A375 (cell line): ENCODE data around the gene FAM236C. TPM values are rescaled to one million over a fixed set of nuclear protein-coding genes. Genes with fewer than 3 reads are reported as not detected.

Experiments
- total RNA-seq: library from RNA; depleted of rRNA; stranded (reverse); fragments of >200 nt; shearing (Covaris generic); gene quantifications from 2 replicates; pipeline ENCODE4 v1.2.3, GENCODE V29; 2014; rRNA removed

The FAM236C gene
- not detected in 2 replicates for total RNA-seq

DNA sequence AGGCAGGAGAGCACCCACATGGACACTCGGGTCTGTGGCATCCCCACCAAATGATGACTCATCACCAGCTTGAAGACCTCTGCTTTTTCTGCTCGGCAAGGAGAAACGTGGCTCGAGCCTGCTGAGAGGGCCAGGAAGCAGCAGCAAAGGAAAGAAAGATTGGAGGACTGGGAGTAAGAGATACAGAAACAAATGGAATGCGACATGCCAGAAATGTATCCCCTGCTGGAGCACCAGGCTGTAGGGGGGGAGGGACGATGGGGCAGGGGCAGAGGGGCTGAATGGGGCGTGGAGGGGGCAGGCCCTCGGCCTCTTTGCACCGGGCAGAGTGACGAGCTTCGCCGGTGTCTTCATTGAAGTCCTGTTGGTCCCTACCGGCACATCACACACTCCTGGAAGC is at the start of gene FAM236C:
TSS of gene FAM236C (plus strand) at position 301 of the 400 bp plus-strand sequence. CDS start 100 bp downstream, outside the sequence.

DNA sequence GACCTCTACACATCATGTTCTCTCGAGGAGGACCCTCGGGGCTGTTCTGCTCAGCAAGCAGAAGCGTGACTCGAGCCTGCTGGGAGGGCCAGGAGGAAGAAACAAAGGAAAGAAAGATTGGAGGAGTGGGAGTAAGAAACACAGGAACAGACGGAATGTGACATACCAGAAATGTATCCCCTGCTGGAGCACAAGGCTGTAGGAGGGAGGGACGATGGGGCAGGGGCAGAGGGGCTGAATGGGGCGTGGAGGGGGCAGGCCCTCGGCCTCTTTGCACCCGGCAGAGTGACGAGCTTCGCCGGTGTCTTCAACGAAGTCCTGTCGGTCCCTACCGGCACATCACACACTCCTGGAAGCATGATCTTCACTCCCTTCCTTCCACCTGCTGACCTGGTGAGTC is 25.5 kb downstream of the FAM236C start, which contains the start of gene FAM236A:
TSS of gene FAM236A (plus strand) at position 301 of the 400 bp plus-strand sequence. CDS start at position 358, 57 bp downstream.

DNA sequence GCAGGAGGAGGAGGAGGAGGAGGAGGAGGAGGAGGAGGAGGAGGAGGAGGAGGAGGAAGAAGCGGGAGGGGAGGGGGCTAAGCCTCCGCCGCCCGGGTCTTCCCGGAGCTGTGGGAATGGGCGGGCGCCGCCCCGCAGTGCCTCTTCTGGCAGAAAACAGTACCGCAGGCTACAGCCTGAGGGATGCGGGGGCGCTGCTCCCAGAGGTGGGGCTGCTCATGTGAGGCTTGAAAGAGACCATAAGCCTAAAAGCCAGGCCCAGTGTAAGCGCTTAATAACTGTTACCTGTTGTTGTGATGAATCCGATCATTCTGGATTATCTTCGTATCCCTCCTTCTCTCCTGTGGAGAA is 31.4 kb downstream of the FAM236C start, which contains the start of gene DMRTC1:
TSS of gene DMRTC1 (minus strand) at position 19 of the 351 bp plus-strand sequence. CDS start 68,143 bp downstream, outside the sequence.

Other genes starting within 250 kb of the FAM236C start
- gene PHKA1, start 198.3 kb upstream of the FAM236C start, total RNA-seq, result 9.1 and 11.1 TPM in 2 replicates
- gene DMRTC1B, start 135.7 kb upstream of the FAM236C start, total RNA-seq, result not detected in 2 replicates
- gene FAM236B, start 130.0 kb upstream of the FAM236C start, total RNA-seq, result not detected in 2 replicates
- not detected in 2 replicates for gene FAM236D, start 104.4 kb upstream of the FAM236C start, total RNA-seq
- not detected in 2 replicates for gene FAM236A, start 25.6 kb downstream of the FAM236C start, total RNA-seq
- gene DMRTC1, start 31.2 kb downstream of the FAM236C start, total RNA-seq, result not detected in 2 replicates
- gene PABPC1L2B, start 90.3 kb downstream of the FAM236C start, total RNA-seq, result 0.19 TPM in 1 of 2 replicates, not detected in the other
- not detected in 2 replicates for gene PABPC1L2A, start 166.9 kb downstream of the FAM236C start, total RNA-seq